Thyroid gland (tissue), 4 donors: Measurements from ENCODE around the gene ACAP2. TPM values are rescaled to one million over a fixed set of nuclear protein-coding genes. Genes with fewer than 3 reads are reported as not detected.

Source experiments
- DNase-seq, 2 donors: peaks; one replicate each; pipeline ENCODE4 v3.0.0-alpha.2; 2019
- H3K27ac ChIP-seq, 3 donors: fragments of 200-600 bp; sonication (generic); 1 replicate in 2 of 3; 2 replicates in 1 of 3; pipeline ENCODE4 v1.5.1; 2016 to 2019; ENCODE audit warnings: mild to moderate bottlenecking in 1 of 3, moderate library complexity in 1 of 3
- H3K27me3 ChIP-seq: fragments of 200-600 bp; sonication (generic); one replicate; pipeline ENCODE4 v1.5.1; 2019
- H3K36me3 ChIP-seq, 2 donors: fragments of 200-600 bp; sonication (generic); one replicate each; pipeline ENCODE4 v1.5.1; 2016 to 2019
- H3K4me1 ChIP-seq, 2 donors: fragments of 200-600 bp; sonication (generic); one replicate each; pipeline ENCODE4 v1.5.1; 2017 to 2019
- H3K4me3 ChIP-seq, 3 donors: fragments of 200-600 bp; sonication (generic); replicated peaks in 1 of 3; 1 replicate in 2 of 3; 2 replicates in 1 of 3; pipeline ENCODE4 v1.5.1; 2016; ENCODE audit warnings: mild to moderate bottlenecking in 1 of 3
- H3K9me3 ChIP-seq: fragments of 200-600 bp; sonication (generic); one replicate; pipeline ENCODE4 v1.5.1; 2017
- POLR2A ChIP-seq, 2 donors: fragments of 450-650 bp; IDR thresholded peaks; one replicate each; pipeline ENCODE4 v1.6.1; 2017; ENCODE audit warnings: antibody characterized with exemption in 2 of 2, mild to moderate bottlenecking in 2 of 2, moderate library complexity in 1 of 2
- WGBS, 2 donors: methylation state at CpG; one replicate each; pipeline ENCODE4 v1.1.5; 2017; 5-methylcytosine and 5-hydroxymethylcytosine counted together
- intact Hi-C: fragments of 100-400 bp; cut with DNase I; formaldehyde crosslinking; loops from one replicate; pipeline ENCODE4 v1.15.1; 2023
- total RNA-seq, 4 donors: library from RNA; depleted of rRNA; stranded (reverse); fragments of >200 nt; gene quantifications; one replicate each; pipeline ENCODE4 v1.2.3, GENCODE V29; 2016
- TF ChIP-seq, protein P1 (sequence below), 6 experiments: fragments of 200-600 bp in 3 of 6; fragments of 450-650 bp in 3 of 6; sonication (generic) in 3 of 6; IDR thresholded peaks; one replicate each; pipeline ENCODE4 v1.5.1; 2016 to 2019; ENCODE audit warnings: antibody characterized with exemption in 6 of 6, mild to moderate bottlenecking in 2 of 6, inconsistent platforms in 1 of 6, moderate library complexity in 1 of 6

Gene ACAP2
- total RNA-seq, 4 donors from 2014 or later: 61.7 to 685 (median 71.3) TPM

DNA sequence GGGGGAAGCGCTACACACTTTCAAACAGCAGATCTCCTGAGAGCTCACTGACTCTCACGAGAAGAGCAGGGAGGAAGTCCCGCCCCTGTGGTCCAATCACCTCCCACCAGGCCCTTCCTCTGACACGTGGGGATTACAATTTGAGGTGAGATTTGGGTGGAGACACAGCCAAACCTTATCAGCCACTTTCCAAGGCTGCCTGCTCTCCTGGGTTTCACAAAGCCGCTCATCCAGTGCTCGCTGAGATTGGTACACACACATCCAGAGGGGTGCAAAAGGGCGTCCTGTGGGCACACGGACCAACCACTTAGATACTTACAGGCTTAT, 195.0 kb downstream of the ACAP2 start:
- 81 to 86% methylated on average over 8 of the region's 8 CpGs for WGBS, 2 donors
- H3K9me3 ChIP-seq: no peaks in the 10 kb centered on the region
- no peaks in the 10 kb centered on the region for H3K4me1 ChIP-seq
- no peak overlapping the region for H3K27ac ChIP-seq
- H3K36me3 ChIP-seq: no peaks in the 10 kb centered on the region
- no peaks in the 10 kb centered on the region for H3K27me3 ChIP-seq
- no peak overlapping the region for H3K4me3 ChIP-seq
- intact Hi-C loops: loop anchor here (10.0 kb wide), 1 partner anchor 113 kb away; no protein-coding TSS in a partner anchor
- TF ChIP-seq, protein P1, sequence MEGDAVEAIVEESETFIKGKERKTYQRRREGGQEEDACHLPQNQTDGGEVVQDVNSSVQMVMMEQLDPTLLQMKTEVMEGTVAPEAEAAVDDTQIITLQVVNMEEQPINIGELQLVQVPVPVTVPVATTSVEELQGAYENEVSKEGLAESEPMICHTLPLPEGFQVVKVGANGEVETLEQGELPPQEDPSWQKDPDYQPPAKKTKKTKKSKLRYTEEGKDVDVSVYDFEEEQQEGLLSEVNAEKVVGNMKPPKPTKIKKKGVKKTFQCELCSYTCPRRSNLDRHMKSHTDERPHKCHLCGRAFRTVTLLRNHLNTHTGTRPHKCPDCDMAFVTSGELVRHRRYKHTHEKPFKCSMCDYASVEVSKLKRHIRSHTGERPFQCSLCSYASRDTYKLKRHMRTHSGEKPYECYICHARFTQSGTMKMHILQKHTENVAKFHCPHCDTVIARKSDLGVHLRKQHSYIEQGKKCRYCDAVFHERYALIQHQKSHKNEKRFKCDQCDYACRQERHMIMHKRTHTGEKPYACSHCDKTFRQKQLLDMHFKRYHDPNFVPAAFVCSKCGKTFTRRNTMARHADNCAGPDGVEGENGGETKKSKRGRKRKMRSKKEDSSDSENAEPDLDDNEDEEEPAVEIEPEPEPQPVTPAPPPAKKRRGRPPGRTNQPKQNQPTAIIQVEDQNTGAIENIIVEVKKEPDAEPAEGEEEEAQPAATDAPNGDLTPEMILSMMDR (IDR thresholded peaks at IDR 0.05): no peak
- TF ChIP-seq POLR2A (IDR thresholded peaks at IDR 0.05): no peak
- DNase-seq: no peak

DNA sequence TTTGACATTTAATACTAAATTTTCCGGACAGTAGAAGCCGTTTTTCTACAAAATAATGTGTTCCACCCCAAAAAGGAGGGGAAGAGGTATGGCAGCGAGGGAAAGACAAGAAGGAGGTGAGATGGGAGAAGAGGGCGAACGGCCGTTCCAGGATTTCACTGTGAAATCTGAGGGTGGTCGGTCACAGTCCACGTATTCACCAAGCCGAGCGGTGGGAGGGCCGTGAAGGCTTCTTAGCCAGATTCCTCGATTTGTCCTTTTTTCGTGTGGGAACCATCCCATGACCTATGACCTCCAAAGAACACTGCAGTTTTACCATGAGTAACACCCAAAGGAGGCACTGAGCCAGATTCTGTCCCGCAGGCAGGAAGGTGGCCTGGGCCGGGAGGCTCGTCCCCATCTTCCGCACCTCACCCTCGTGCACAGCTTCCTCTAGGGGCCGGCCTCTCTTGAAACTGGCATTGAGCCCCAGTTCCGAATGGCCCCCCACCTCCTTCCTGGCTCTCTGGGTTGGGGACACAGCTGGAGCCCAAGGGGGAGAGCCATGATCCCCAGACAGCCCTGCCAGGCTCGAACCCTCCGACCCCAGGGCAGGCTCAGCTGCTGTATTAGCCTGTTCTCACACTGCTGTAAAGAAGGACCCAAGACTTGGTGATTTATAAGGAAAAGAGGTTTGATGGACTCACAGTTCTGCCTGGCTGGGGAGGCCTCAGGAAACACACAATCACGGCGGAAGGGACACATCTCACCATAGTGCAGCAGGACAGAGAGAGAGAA, 195.5 kb downstream of the ACAP2 start:
- H3K27me3 ChIP-seq: no peaks in the 10 kb centered on the region
- no peak for DNase-seq

DNA sequence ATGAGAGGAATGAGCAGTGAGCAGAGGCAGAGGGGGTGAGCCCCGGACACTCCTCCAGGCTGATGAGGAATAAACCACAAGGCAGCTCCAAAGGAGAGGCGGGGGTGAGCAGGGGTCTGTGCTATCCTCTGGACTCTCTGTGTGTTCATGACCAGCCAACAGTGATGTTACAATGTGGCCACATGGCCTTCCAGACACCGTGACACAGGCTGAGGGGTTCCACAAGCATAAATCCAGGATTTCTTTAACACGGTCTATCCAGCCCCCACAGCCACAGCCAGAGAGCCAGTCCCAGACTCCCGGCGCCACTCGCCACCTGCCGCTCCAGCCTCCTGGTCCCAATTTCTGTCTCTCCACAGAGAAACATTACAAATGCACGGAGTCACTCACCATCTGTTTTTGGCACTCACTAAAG, 196.2 kb downstream of the ACAP2 start:
- DNase-seq: no peak
- intact Hi-C loops: loop anchor here (10.0 kb wide), 1 partner anchor 112 kb away; no protein-coding TSS in a partner anchor
- Histone ChIP-seq H3K4me3 (no peak overlapping the region), H3K27ac (no peak overlapping the region), H3K4me1 (no peaks in the 10 kb centered on the region), H3K9me3 (no peaks in the 10 kb centered on the region), H3K36me3 (no peaks in the 10 kb centered on the region), H3K27me3 (no peaks in the 10 kb centered on the region)
- TF ChIP-seq, protein P1 (IDR thresholded peaks at IDR 0.05): no peak
- TF ChIP-seq POLR2A (IDR thresholded peaks at IDR 0.05): no peak
- 94 to 96% methylated on average over 9 of the region's 9 CpGs for WGBS, 2 donors

More for the DNA sequence above, 195.5 kb downstream of the ACAP2 start:
- Histone ChIP-seq H3K27ac (no peak overlapping the region), H3K4me3 (no peak overlapping the region), H3K36me3 (no peaks in the 10 kb centered on the region), H3K9me3 (no peaks in the 10 kb centered on the region), H3K4me1 (no peaks in the 10 kb centered on the region)
- 92 to 93% methylated on average over 24 of the region's 24 CpGs for WGBS, 2 donors
- TF ChIP-seq, protein P1 (IDR thresholded peaks at IDR 0.05): no peak
- TF ChIP-seq POLR2A (IDR thresholded peaks at IDR 0.05): no peak
- intact Hi-C loops: loop anchor here (10.0 kb wide), 1 partner anchor 112 kb away; no protein-coding TSS in a partner anchor

DNA sequence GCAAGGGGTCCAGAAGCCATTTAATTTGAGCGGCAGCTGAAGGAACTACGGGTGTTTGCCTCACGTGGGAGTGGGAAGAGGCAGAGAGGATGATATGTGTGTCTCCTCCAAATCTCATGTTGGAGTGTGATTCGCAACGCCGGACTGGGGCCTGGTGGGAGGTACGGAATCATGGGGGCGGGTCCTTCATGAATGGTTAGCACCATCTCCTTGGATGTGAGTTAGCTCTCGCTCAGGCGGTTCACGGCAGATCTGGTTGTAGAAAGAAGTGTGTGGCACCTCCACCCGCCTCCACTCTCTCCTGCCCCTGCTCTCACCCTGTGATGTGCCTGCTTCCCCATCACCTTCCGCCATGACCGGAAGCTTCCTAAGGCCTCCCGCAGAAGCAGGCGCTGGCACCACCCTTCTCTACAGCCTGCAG, 197.3 kb downstream of the ACAP2 start:
- Histone ChIP-seq H3K27me3 (no peaks in the 10 kb centered on the region), H3K4me3 (no peak overlapping the region), H3K9me3 (no peaks in the 10 kb centered on the region), H3K4me1 (no peaks in the 10 kb centered on the region), H3K36me3 (no peaks in the 10 kb centered on the region), H3K27ac (no peak overlapping the region)
- no peak for DNase-seq
- 92 to 95% methylated on average over 16 of the region's 16 CpGs for WGBS, 2 donors
- intact Hi-C loops: loop anchor here (10.0 kb wide), 1 partner anchor 111 kb away; no protein-coding TSS in a partner anchor
- TF ChIP-seq, protein P1 (IDR thresholded peaks at IDR 0.05): no peak
- no peak for TF ChIP-seq POLR2A (IDR thresholded peaks at IDR 0.05)
